DMS114 treated with DMSO at 0.1 percent for 48 hours (cell line): ENCODE data around the gene CCDC71L.

Source experiments
- DNase-seq: peaks from one replicate; lab custom pipeline; 2025; ENCODE audit not compliant: unreplicated experiment; lab: John Stamatoyannopoulos, UW

CCDC71L gene

GRCh38 chr7:106659166-106659962 is 1.6 kb downstream of the CCDC71L start:
- DNase-seq: no peak

GRCh38 chr7:106658316-106659165 is 2.4 kb downstream of the CCDC71L start:
- no peak for DNase-seq

- DNase-seq: no peak
Observed at GRCh38 chr7:106657085-106657991, 3.6 kb downstream of the CCDC71L start.

GRCh38 chr7:106655703-106656498 is 5.1 kb downstream of the CCDC71L start:
- DNase-seq: no peak

- no peak for DNase-seq
Observed at GRCh38 chr7:106653488-106653887, 7.5 kb downstream of the CCDC71L start.

- no peak for DNase-seq
Observed at GRCh38 chr7:106652909-106653308, 8.0 kb downstream of the CCDC71L start.

GRCh38 chr7:106652092-106652491 is 8.9 kb downstream of the CCDC71L start:
- DNase-seq: no peak

GRCh38 chr7:106646256-106646655 is 14.7 kb downstream of the CCDC71L start:
- DNase-seq: no peak

GRCh38 chr7:106644999-106645398 is 16.0 kb downstream of the CCDC71L start:
- no peak for DNase-seq

- no peak for DNase-seq
Observed at GRCh38 chr7:106643216-106644000, 17.6 kb downstream of the CCDC71L start.

GRCh38 chr7:106641416-106641815 is 19.5 kb downstream of the CCDC71L start:
- DNase-seq: no peak

- no peak for DNase-seq
Observed at GRCh38 chr7:106640368-106641141, 20.4 kb downstream of the CCDC71L start.

GRCh38 chr7:106639476-106640334 is 21.3 kb downstream of the CCDC71L start:
- no peak for DNase-seq

- no peak for DNase-seq
Observed at GRCh38 chr7:106635411-106635810, 25.5 kb downstream of the CCDC71L start.

- no peak for DNase-seq
Observed at GRCh38 chr7:106634958-106635357, 26.0 kb downstream of the CCDC71L start.

- no peak for DNase-seq
Observed at GRCh38 chr7:106630648-106631047, 30.3 kb downstream of the CCDC71L start.

- DNase-seq: no peak
Observed at GRCh38 chr7:106629516-106629915, 31.4 kb downstream of the CCDC71L start.
